ENCODE measurements around the gene DIDO1. TPM values are rescaled to one million over a fixed set of nuclear protein-coding genes. Genes with fewer than 3 reads are reported as not detected.
A peak's percentile ranks its signal among the peaks of the same experiment; 100 is the strongest.

The DIDO1 gene
- total RNA-seq, 1 experiment from 2014 or later = 85.9 TPM

- no peak overlapping the region for H3K23ac ChIP-seq (ENCODE audit: insufficient read length, low read depth, low read length)
- Mint-ChIP-seq H3K27me3 (ENCODE audit: low read depth) (peaks cover 2% of the 10 kb centered on the region; the same call in 1 of the 2 replicates), H3K36me3 (ENCODE audit: insufficient read depth in 1 of 3, low read depth in 3 of 3) (peaks cover 43 to 73% (median 60%) of the 10 kb centered on the region in 3 experiments), H3K4me3 (no peak overlapping the region), H3K4me1 (peaks cover 10 to 20% of the 10 kb centered on the region in 2 experiments), H3K9me3 (no peaks in the 10 kb centered on the region), H3K27ac (peak overlapping the region in 1 of 3 experiments; percentile 25; a peak in 1 of 7 replicates)
- H3K27ac ChIP-seq (ENCODE audit: insufficient read length, low read depth, low read length) = no peak overlapping the region
- no peaks in the 10 kb centered on the region for H3K79me1 ChIP-seq (ENCODE audit: insufficient read depth, low read depth, low read length, poor library complexity, severe bottlenecking)
- H2BK12ac ChIP-seq (ENCODE audit: insufficient read length, low read depth, low read length) = no peak overlapping the region
- no peak overlapping the region for H4K8ac ChIP-seq (replicated peaks; ENCODE audit: insufficient read length, low read depth, low read length)
- no peak for TF ChIP-seq CTCF (conservative IDR thresholded peaks at IDR 0.05)
- no peak overlapping the region for H3K4ac ChIP-seq (ENCODE audit: low read depth, low read length)
- no peak for DNase-seq
- H3K14ac ChIP-seq (ENCODE audit: insufficient read depth, low read length) = no peak overlapping the region
- no peak overlapping the region for H2BK20ac ChIP-seq (ENCODE audit: low read depth, low read length, poor library complexity, severe bottlenecking)
- no peak overlapping the region for H4K5ac ChIP-seq (ENCODE audit: insufficient read length, low read depth, low read length)
- H3T11ph ChIP-seq (ENCODE audit: low read length) = no peak overlapping the region
- H4K20me1 ChIP-seq (ENCODE audit: control insufficient read depth, insufficient read depth, insufficient read length) = no peaks in the 10 kb centered on the region
- H2BK15ac ChIP-seq (ENCODE audit: low read depth, low read length) = no peak overlapping the region
- no peaks in the 10 kb centered on the region; the same call in 1 of the 2 replicates for H3K4me1 ChIP-seq (ENCODE audit: insufficient read depth, low read length)
- no peak overlapping the region for H4K91ac ChIP-seq (ENCODE audit: insufficient read length, low read depth, low read length)
- no peak overlapping the region for H3K56ac ChIP-seq (ENCODE audit: insufficient read length, low read depth, low read length)
- H3K9me3 ChIP-seq (ENCODE audit: control insufficient read depth, low read depth, low read length) = no peaks in the 10 kb centered on the region
- WGBS (ENCODE audit: extremely low coverage, insufficient read length, low lambda C conversion rate) = no CpG with 5 or more reads among the region's 1 CpG
- no peak overlapping the region for H3K9ac ChIP-seq (ENCODE audit: extremely low read depth, insufficient read length, low read length)
- H3K27me3 ChIP-seq (ENCODE audit: insufficient read depth, low read length) = no peaks in the 10 kb centered on the region
- H2AK5ac ChIP-seq (ENCODE audit: insufficient read length, low read length) = no peak overlapping the region
- H3K23me2 ChIP-seq (ENCODE audit: insufficient read length, low read depth, low read length, poor library complexity, severe bottlenecking) = no peaks in the 10 kb centered on the region
- H2BK120ac ChIP-seq (ENCODE audit: low read depth, low read length, poor library complexity, severe bottlenecking) = no peak overlapping the region
- no peak overlapping the region for H3K18ac ChIP-seq (ENCODE audit: insufficient read length, low read depth, low read length)
- H3K79me2 ChIP-seq (ENCODE audit: insufficient read depth, low read length) = peaks cover 38% of the 10 kb centered on the region; the same call in 1 of the 2 replicates
- no peak overlapping the region for H2BK5ac ChIP-seq (ENCODE audit: insufficient read length, low read length)
- H3K4me2 ChIP-seq (ENCODE audit: insufficient read depth, insufficient read length, low read length) = no peak overlapping the region
- no peak overlapping the region for H2AFZ ChIP-seq (ENCODE audit: low read length)
These were observed 15.5 kb upstream of the DIDO1 start for GRCh38 chr20:62941792-62942191.
